ENCODE results near the gene HES2. TPM values are rescaled to one million over a fixed set of nuclear protein-coding genes. Genes with fewer than 3 reads are reported as not detected.
A peak's percentile ranks its signal among the peaks of the same experiment; 100 is the strongest.

Gene HES2
- total RNA-seq, 1 donor, result 0.09 TPM

DNA sequence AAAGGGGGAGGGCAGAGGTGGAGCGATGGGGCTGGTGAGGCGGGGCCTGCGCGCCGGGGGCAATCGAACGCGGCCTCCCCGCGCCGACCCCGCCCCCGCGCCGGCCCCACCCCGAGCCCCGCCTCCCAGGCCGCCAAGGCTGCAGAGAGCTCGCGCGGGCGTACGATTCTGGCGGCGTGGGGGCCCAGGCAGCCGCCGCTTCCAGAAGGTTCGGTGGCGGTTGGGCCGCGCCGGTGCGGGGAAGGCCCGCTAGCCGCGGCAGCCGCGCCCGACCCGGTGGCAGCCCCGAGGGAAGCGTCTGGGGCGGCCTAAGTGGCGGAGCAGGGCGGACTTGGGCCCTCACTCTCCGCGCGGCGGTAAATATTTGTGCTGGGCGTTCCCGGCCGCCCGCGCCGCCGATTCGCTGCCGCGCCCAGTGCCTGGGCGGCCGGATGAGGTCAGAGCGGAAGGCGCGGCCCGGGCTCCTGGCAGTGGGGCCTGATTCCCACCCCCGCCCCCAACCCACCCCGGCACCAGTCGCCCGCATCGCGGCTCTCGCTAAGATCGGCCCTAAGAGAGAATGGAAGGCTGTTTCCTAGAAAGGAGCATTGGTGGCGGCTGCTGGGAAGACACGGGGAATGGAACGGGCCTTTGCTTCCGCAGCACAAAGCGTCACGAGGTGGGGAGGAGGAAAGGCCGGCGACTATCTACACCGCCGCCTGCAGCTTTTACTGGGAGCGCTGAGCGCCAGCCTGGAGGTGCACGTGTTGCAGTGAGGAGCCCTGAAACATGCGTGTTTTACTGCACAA lies 26.1 kb downstream of the HES2 start, which contains the start of gene ACOT7:
Gene ACOT7 (minus strand): TSS at position 368 of the 788 bp plus-strand sequence. CDS start 368 bp downstream, outside the sequence.
- peak; percentile 77 for DNase-seq (ENCODE audit: low read depth)
- TF ChIP-seq, protein P1, sequence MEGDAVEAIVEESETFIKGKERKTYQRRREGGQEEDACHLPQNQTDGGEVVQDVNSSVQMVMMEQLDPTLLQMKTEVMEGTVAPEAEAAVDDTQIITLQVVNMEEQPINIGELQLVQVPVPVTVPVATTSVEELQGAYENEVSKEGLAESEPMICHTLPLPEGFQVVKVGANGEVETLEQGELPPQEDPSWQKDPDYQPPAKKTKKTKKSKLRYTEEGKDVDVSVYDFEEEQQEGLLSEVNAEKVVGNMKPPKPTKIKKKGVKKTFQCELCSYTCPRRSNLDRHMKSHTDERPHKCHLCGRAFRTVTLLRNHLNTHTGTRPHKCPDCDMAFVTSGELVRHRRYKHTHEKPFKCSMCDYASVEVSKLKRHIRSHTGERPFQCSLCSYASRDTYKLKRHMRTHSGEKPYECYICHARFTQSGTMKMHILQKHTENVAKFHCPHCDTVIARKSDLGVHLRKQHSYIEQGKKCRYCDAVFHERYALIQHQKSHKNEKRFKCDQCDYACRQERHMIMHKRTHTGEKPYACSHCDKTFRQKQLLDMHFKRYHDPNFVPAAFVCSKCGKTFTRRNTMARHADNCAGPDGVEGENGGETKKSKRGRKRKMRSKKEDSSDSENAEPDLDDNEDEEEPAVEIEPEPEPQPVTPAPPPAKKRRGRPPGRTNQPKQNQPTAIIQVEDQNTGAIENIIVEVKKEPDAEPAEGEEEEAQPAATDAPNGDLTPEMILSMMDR (IDR thresholded peaks at IDR 0.05; ENCODE audit: insufficient read depth, low read length), result peak; percentile 36

DNA sequence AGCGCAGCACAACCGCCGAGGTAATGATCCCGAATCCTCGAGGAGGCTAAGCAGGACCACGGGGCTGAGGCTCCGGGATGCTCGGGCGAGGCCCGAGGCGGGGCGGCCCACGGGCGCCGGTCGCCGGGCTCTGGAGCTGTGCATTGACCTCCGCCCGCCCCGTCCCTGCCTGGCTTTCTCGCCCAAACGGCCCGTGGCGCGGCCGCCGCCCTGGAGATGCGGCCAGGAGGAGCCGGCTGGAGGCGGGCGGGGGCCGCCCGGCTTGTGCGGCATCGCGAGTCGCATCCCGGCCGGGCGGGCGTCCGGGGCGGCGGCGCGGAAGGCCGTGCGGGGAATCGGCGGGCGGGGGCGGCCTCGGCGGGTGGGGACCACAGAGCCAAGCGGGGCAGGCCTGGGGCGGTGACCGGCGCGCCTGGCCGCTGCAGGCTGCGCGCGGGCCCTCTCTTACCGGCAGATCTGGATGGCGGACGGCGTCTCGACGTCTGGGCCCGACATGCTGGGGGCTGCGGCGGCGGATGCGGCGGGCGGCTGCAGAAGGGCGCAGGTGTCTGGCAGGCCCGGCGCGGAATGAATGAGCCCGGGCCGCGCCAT lies 26.8 kb downstream of the HES2 start:
- peak overlapping the region; percentile 71 for H3K4me3 ChIP-seq (ENCODE audit: low read depth, low read length)
- no peak for DNase-seq (ENCODE audit: low read depth)
- TF ChIP-seq, protein P1 (IDR thresholded peaks at IDR 0.05; ENCODE audit: insufficient read depth, low read length), result no peak

More for the DNA sequence above, 26.1 kb downstream of the HES2 start, which contains the start of gene ACOT7:
- H3K4me3 ChIP-seq (ENCODE audit: low read depth, low read length), result peak within 1 kb of the TSS; percentile 71

DNA sequence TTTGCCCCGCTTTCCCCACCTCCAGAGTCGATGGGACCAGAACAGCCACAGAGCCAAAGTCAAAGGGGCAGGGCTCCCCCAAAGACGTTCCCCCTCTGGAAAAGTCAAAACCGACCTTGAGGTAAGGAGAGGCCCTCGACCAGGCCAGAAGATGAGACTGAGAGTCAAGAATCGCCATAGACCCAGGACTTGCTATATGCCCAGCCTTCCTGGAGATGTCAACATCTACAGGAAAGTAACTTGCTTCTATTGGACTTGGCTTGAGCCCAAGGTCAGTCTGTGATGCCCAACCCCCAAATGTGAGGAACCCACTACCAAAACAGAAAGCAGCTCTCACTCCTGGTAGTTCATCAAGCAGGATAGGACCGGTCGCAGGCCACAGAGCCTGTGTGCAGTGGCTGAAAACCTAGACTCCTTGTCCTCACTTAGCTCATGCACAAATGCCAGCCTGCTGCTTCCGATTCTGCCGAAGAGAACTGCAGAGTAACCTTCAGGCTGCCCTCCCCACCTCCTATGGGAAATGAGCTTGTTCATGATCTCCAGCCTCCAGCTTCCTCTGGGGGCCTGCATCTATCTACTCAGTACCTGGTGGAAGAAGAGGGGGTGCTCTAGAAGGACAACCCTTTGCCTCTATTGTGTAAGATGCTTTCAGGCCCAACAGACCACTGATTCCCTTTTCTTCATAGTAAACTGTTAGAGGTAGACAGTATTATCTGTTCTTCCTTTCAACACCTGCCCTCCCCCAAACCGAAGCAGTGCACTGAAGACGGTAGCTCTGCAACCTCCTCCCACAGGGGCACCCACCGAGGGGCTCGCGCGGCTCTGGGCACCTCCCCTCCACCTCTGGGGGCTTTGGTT lies 27.5 kb downstream of the HES2 start:
- no peak for DNase-seq (ENCODE audit: low read depth)
- TF ChIP-seq, protein P1 (IDR thresholded peaks at IDR 0.05; ENCODE audit: insufficient read depth, low read length), result no peak
- peak overlapping the region; percentile 71 for H3K4me3 ChIP-seq (ENCODE audit: low read depth, low read length)

DNA sequence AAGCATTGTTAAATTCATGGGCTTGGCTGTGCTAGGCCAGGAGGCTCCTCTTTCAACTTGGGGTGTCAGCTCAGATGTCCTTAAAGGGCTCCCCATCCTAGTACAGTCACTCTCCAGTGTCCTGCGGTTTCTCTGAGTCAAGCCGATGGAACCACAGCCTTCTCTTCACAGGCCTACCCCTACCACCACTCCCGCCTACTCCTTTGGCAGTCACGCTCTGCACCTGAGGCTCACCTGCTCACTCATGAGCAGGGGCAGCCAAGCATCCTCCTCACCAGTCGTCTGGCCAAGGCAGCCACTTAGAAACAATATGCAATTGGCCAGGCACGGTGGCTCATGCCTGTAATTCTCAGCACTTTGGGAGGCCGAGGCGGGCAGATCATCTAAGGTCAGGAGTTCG lies 29.7 kb downstream of the HES2 start:
- H3K4me3 ChIP-seq (ENCODE audit: low read depth, low read length), result no peak overlapping the region
- no peak for DNase-seq (ENCODE audit: low read depth)
- TF ChIP-seq, protein P1 (IDR thresholded peaks at IDR 0.05; ENCODE audit: insufficient read depth, low read length), result no peak

DNA sequence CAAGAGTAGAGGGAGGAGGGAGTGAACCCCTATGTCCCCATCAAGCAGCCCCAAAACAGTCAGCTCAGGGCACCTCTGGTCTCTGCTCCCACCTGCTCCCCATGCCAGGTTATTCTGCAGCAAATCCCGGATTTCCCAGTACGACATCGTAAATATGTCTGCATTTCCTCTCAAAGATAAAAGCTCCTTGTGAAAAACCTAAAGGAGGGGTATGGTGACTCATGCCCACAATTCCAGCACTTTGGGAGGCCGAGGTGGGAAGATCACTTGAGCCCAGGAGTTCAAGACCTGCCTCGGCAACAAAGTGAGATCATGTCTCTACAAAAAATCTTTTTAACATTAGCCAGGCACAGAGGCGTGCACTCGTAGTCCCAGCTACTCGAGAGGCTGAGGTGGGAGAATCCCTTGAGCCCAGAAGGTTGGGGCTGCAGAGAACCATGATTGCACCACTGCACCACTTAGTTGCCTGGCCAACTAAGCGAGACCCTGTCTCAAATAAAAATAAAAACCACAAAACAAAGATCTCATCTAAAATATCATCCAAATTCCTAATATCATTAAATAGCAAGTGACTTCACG lies 33.3 kb downstream of the HES2 start:
- peak; percentile 28 for DNase-seq (ENCODE audit: low read depth)
- TF ChIP-seq, protein P1 (IDR thresholded peaks at IDR 0.05; ENCODE audit: insufficient read depth, low read length), result no peak
- H3K4me3 ChIP-seq (ENCODE audit: low read depth, low read length), result no peak overlapping the region

DNA sequence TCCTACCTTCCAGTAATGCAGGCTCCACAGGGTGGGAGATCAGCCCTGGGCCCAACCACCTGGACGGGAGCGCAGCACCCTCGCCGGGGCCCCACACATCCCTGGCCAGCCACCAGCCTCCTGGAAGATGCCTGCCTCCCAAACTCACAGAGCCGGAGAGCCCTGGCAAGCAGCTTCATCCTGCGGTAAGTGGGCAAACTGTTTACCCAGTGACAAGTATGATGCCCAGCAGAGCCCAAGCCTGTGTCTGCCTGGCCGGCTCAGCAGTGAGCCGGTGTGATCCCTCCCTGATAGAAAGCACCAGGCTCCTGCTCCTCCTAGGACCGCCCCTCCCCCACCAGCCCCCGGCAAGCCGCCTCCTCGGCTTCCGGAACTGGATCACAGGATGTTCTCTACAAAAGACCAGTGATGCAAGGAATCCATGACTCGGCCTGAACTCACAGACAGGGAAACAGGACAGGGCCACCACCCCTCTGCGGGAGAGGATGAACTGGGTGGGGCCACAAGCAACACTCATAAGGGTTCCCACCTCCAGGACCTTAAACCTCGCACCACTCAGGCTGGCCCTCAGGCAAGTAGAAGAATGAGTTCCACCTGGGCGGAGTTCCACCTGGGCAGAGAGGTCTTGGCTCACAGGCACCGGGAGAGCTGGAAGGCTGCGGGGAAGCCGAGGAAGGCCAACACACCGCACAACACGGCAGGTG lies 34.1 kb downstream of the HES2 start:
- peak; percentile 72 for DNase-seq (ENCODE audit: low read depth)
- TF ChIP-seq, protein P1 (IDR thresholded peaks at IDR 0.05; ENCODE audit: insufficient read depth, low read length), result no peak
- H3K4me3 ChIP-seq (ENCODE audit: low read depth, low read length), result peak overlapping the region; percentile 51

Measured in fibroblast of the aortic adventitia (primary cell).